T47D (cell line): ENCODE data around the gene MYO1G.
A peak's percentile ranks its signal among the peaks of the same experiment; 100 is the strongest.

ENCODE experiments used
- DNase-seq, 2 experiments: peaks; one replicate each; pipeline versions ENCODE4 v3.0.0 to v3.0.0-alpha.2; 2011 to 2012; ENCODE audit warnings: low read depth in 1 of 2, low spot score in 1 of 2
- JUND ChIP-seq: IDR thresholded peaks from 2 replicates; pipeline ENCODE4 v1.6.1; 2012; ENCODE audit warnings: low read depth
- in situ Hi-C: cut with HindIII; loops from 2 replicates; pipeline ENCODE4 v1.10.0; 2016; ENCODE audit warnings: low sequenced_read_pairs, low pct_unique_long_range_greater_than_20kb

The MYO1G gene

DNA sequence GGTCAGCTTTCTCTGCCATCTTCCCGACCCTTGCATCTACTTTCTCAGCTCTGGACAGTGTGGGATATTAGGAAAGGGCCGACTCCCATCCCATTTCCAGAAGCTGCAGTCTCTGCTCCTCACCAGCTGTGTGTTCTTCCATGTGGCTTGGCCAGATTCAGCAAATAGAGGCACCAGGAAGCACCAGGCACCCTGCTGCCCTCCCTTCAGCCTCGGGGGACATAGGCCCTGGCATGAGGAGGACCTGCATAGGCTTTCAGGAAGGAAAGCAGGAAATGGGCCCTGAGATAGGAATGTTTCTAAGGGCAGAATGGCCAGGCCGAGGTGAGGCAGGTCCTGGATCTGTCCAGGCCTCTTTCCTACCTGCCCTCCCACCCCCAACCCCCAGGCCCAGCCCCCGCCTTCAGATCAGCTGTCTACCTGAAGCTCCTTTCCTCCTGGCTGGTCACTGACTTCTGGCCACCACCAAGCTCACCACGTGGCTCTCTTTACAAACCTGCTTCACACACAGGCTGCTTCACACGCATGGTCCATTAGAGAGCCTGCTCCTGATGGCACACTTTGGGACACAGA lies 66.0 kb downstream of the MYO1G start:
- DNase-seq, result peak; percentile 50 to 89
- no peak for TF ChIP-seq JUND
- in situ Hi-C loops, result no loop called here
